Spleen (tissue), 11 donors: ENCODE measurements around the gene CHD6. TPM values are rescaled to one million over a fixed set of nuclear protein-coding genes. Genes with fewer than 3 reads are reported as not detected.

ENCODE experiments used
- DNase-seq: peaks from one replicate; pipeline ENCODE4 v3.0.0-alpha.2; 2020
- H3K27ac ChIP-seq, 8 donors: fragments of 200-600 bp; sonication (generic) in 7 of 8; 1 replicate in 4 of 8; 2 replicates in 4 of 8; pipeline versions ENCODE4 v1.5.0 to v1.8.0; 2016 to 2021; ENCODE audit warnings: inconsistent platforms in 4 of 8, mild to moderate bottlenecking in 4 of 8, moderate library complexity in 1 of 8
- H3K27me3 ChIP-seq, 7 donors: fragments of 200-600 bp; sonication (generic) in 6 of 7; replicated peaks in 1 of 7; 1 replicate in 4 of 7; 2 replicates in 3 of 7; pipeline versions ENCODE4 v1.5.0 to v1.8.0; 2016 to 2021; ENCODE audit warnings: inconsistent platforms in 3 of 7, mild to moderate bottlenecking in 1 of 7
- H3K36me3 ChIP-seq, 6 donors: fragments of 200-600 bp; sonication (generic) in 5 of 6; 1 replicate in 4 of 6; 2 replicates in 2 of 6; pipeline versions ENCODE4 v1.5.0 to v1.8.0; 2016 to 2021; ENCODE audit warnings: inconsistent platforms in 2 of 6
- H3K4me1 ChIP-seq, 6 donors: fragments of 200-600 bp; sonication (generic) in 5 of 6; 1 replicate in 3 of 6; 2 replicates in 3 of 6; pipeline versions ENCODE4 v1.5.0 to v1.8.0; 2016 to 2021; ENCODE audit warnings: inconsistent platforms in 3 of 6
- H3K4me3 ChIP-seq, 8 donors: fragments of 200-600 bp; sonication (generic) in 7 of 8; 1 replicate in 4 of 8; 2 replicates in 4 of 8; pipeline versions ENCODE4 v1.5.0 to v1.8.0; 2016 to 2021; ENCODE audit warnings: inconsistent platforms in 4 of 8, mild to moderate bottlenecking in 4 of 8, moderate library complexity in 2 of 8
- H3K9me3 ChIP-seq, 8 donors: fragments of 200-600 bp; sonication (generic) in 7 of 8; 1 replicate in 4 of 8; 2 replicates in 4 of 8; pipeline versions ENCODE4 v1.5.0 to v1.8.0; 2016 to 2021; ENCODE audit warnings: inconsistent platforms in 4 of 8
- POLR2A ChIP-seq, 3 donors: fragments of 450-650 bp; IDR thresholded peaks; one replicate each; pipeline ENCODE4 v1.5.1; 2017; ENCODE audit warnings: antibody characterized with exemption in 3 of 3, mild to moderate bottlenecking in 1 of 3
- POLR2AphosphoS5 ChIP-seq, 3 donors: sonication (generic); formaldehyde crosslinking; IDR thresholded peaks; one replicate each; pipeline ENCODE4 v1.5.1; 2017; ENCODE audit warnings: antibody characterized with exemption in 3 of 3
- WGBS, 5 donors: extraction: QIAGEN DNeasy Blood & Tissue Kit in 3 of 5; methylation state at CpG; one replicate each; pipeline versions ENCODE4 v1.1.5 to v1.1.7; 2013 to 2018; 5-methylcytosine and 5-hydroxymethylcytosine counted together
- intact Hi-C: fragments of 100-400 bp; cut with DNase I; formaldehyde crosslinking; loops from one replicate; pipeline ENCODE4 v1.15.0; 2023; ENCODE audit warnings: low total_unique reads
- polyA plus RNA-seq, 3 donors: library from polyadenylated mRNA; stranded (reverse); fragments of 200-250 nt; gene quantifications; one replicate each; pipeline ENCODE4 v1.2.1, GENCODE V29; 2013
- total RNA-seq, 7 donors: library from RNA; depleted of rRNA in 3 of 7; stranded (reverse); fragments of >200 nt in 3 of 7; fragmentation: NEBNext Ultra II Directional in 4 of 7; extraction: Animal tissue kit (Norgen Biotek cat#: 25700) in 4 of 7; gene quantifications; one replicate each; pipeline versions ENCODE4 v1.1.0 to v1.2.1, GENCODE V29; 2016 to 2021
- TF ChIP-seq, protein P1 (sequence below), 11 experiments: fragments of 200-600 bp in 7 of 11; fragments of 450-650 bp in 4 of 11; sonication (generic) in 4 of 11; IDR thresholded peaks in 8 of 11; conservative IDR thresholded peaks in 3 of 11; 1 replicate in 7 of 11; 2 replicates in 4 of 11; pipeline versions ENCODE4 v1.4.0 to v1.8.0; 2016 to 2021; ENCODE audit warnings: antibody characterized with exemption in 11 of 11, inconsistent platforms in 4 of 11, mild to moderate bottlenecking in 1 of 11
- donor health status: healthy with polysubstance abuse.
- donor health status: DM: no; HTN: no; CAD: no; lungs with moderate emphysema.
- donor health status: DM: no; HTN: no; CAD: no.
- donor health status: Bipolar disorder and iron deficiency.
- donor health status: healthy.
- donor health status: DM: no; HTN: no; CAD: no.
- donor health status: DM: yes; HTN: yes; CAD: no.

The CHD6 gene
- total and polyA plus RNA-seq, 10 donors: 4.2 to 68.3 (median 47.8) TPM

DNA sequence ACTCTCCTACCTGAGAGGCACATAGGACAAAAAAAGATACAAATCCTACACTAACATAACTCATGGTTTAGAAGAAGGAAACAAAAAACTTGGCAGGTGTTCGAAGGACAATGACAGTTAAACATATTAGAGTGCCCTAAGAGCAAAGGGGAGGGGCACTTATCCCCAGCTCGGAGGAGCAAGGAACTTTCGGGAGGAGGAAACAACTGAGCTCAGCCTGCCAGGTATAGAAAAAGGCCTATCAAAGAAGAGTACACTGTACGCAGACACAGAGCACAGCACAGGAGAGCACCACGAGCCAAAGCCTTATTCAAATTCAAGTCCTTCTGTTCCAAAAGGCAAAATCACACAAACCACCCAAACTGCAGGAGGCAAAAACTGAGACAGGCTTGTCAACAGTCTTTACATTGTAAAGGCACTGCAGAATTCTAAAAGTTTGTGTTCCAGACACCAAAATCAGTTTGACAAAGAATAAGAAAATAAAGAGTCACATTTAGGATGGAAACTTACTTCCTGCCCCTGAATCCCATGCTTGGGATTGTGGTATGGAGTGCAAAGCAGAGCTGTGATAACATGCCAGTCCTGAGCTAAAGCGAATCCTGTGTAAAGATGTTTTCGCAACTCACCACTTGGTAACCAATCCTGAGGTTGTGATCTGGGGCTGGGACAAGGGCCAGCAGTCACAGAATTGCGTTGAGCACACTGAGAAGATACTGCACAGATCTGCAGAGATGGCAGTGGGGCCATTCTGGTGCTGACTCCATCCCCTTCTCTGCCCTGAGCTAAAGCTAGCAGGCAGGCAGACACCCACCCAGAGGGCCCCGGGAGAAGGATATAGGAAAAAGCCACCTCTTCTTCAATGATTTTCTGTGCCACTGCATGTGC, 108.6 kb downstream of the CHD6 start:
- Histone ChIP-seq H3K27ac (peak overlapping the region in 1 of 8 donors; percentile 2), H3K9me3 (peaks cover 0 to 12% (median 9%) of the 10 kb centered on the region in 8 donors), H3K4me1 (peaks cover 0 to 35% (median 14%) of the 10 kb centered on the region in 6 donors), H3K4me3 (no peak overlapping the region), H3K36me3 (peaks cover 0 to 92% (median 18%) of the 10 kb centered on the region in 6 donors), H3K27me3 (no peaks in the 10 kb centered on the region)
- intact Hi-C loops: no loop called here
- no peak for DNase-seq
- TF ChIP-seq POLR2AphosphoS5 (IDR thresholded peaks at IDR 0.05): no peak
- TF ChIP-seq, protein P1, sequence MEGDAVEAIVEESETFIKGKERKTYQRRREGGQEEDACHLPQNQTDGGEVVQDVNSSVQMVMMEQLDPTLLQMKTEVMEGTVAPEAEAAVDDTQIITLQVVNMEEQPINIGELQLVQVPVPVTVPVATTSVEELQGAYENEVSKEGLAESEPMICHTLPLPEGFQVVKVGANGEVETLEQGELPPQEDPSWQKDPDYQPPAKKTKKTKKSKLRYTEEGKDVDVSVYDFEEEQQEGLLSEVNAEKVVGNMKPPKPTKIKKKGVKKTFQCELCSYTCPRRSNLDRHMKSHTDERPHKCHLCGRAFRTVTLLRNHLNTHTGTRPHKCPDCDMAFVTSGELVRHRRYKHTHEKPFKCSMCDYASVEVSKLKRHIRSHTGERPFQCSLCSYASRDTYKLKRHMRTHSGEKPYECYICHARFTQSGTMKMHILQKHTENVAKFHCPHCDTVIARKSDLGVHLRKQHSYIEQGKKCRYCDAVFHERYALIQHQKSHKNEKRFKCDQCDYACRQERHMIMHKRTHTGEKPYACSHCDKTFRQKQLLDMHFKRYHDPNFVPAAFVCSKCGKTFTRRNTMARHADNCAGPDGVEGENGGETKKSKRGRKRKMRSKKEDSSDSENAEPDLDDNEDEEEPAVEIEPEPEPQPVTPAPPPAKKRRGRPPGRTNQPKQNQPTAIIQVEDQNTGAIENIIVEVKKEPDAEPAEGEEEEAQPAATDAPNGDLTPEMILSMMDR (IDR thresholded peaks at IDR 0.05 in 8 of 11, conservative IDR thresholded peaks at IDR 0.05 in 3 of 11): no peak
- WGBS, 5 donors: 55 to 75% (median 63%) methylated on average over 9 of the region's 9 CpGs

DNA sequence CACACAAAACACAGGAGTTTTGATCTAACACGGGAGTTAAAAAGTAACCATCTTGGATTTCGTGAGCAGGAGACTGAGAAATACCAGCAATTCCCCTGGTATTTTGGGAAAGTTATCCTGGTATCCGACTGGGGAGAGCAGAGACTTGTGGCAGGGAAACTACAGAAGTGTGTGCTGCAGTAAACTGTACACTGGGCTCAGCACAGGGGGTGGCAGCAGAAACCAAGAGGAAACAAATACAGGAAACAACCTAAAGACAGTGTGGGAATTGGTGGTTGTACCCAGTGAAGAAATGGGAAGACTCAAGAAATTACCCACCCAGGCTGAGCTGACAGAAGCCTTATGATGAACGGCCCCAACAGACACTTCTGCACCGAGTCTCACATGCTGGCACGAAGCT, 109.8 kb downstream of the CHD6 start:
- 56 to 72% (median 64%) methylated on average over 6 of the region's 6 CpGs for WGBS, 5 donors
- DNase-seq: no peak
- Histone ChIP-seq H3K4me1 (peaks cover 0 to 35% (median 14%) of the 10 kb centered on the region in 6 donors), H3K27ac (no peak overlapping the region), H3K36me3 (peaks cover 0 to 85% (median 13%) of the 10 kb centered on the region in 6 donors), H3K9me3 (peaks cover 0 to 16% (median 11%) of the 10 kb centered on the region in 8 donors), H3K27me3 (no peaks in the 10 kb centered on the region), H3K4me3 (no peak overlapping the region)
- TF ChIP-seq POLR2A (IDR thresholded peaks at IDR 0.05) (no peak), POLR2AphosphoS5 (IDR thresholded peaks at IDR 0.05) (no peak)
- TF ChIP-seq, protein P1 (IDR thresholded peaks at IDR 0.05 in 8 of 11, conservative IDR thresholded peaks at IDR 0.05 in 3 of 11): no peak
- intact Hi-C loops: no loop called here

DNA sequence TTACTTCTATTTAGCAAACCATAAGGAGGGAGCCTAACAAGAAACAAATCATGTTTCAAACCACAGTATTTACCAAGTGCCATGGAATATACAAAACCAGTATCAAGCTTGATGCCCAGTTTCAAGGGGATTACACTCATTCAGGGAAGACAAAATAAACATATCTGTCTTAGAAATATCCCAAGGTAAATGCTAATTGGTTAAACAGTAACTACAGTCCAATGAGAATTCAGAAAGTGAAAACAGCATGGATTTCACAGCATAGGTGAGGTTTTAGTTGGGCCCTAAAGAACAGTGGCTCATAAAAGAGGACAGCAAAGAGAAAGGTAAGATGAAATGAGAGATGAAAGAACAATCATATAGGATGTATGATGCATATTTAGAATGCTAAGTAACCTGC, 110.3 kb downstream of the CHD6 start:
- TF ChIP-seq POLR2AphosphoS5 (IDR thresholded peaks at IDR 0.05) (no peak), POLR2A (IDR thresholded peaks at IDR 0.05) (no peak)
- TF ChIP-seq, protein P1 (IDR thresholded peaks at IDR 0.05 in 8 of 11, conservative IDR thresholded peaks at IDR 0.05 in 3 of 11): no peak
- intact Hi-C loops: no loop called here

DNA sequence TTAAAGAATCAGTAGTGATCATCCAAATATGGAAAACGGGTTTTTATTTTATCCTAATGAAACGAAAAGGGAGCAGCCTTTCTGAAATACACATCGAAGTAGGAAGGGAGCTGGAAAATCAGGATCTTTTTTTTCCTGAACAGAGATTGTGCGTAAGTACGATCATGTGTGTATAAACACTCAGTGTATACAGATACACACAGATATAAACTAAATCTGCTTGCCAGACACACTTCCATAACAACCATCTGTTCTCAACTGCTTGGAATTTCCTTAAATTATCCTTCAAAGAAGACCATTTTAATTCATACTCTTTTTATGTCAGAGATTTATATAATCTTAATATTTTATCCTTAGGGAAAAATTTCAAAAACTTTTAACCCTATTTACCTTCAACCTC, 110.7 kb downstream of the CHD6 start:
- Histone ChIP-seq H3K4me3 (no peak overlapping the region), H3K27ac (no peak overlapping the region), H3K27me3 (no peaks in the 10 kb centered on the region), H3K9me3 (peaks cover 0 to 16% (median 11%) of the 10 kb centered on the region in 8 donors), H3K4me1 (peaks cover 0 to 35% (median 12%) of the 10 kb centered on the region in 6 donors), H3K36me3 (peaks cover 0 to 76% (median 8%) of the 10 kb centered on the region in 6 donors)
- DNase-seq: no peak
- no peak for TF ChIP-seq POLR2A (IDR thresholded peaks at IDR 0.05)
- no peak for TF ChIP-seq POLR2AphosphoS5 (IDR thresholded peaks at IDR 0.05)
- TF ChIP-seq, protein P1 (IDR thresholded peaks at IDR 0.05 in 8 of 11, conservative IDR thresholded peaks at IDR 0.05 in 3 of 11): no peak
- WGBS, 5 donors: 93 to 98% (median 94%) methylated on average over 5 of the region's 5 CpGs
- intact Hi-C loops: no loop called here

More for the DNA sequence above, 110.3 kb downstream of the CHD6 start:
- Histone ChIP-seq H3K36me3 (peaks cover 0 to 80% (median 12%) of the 10 kb centered on the region in 6 donors), H3K27ac (no peak overlapping the region), H3K9me3 (peaks cover 0 to 16% (median 11%) of the 10 kb centered on the region in 8 donors), H3K4me3 (no peak overlapping the region), H3K27me3 (no peaks in the 10 kb centered on the region), H3K4me1 (peaks cover 0 to 35% (median 14%) of the 10 kb centered on the region in 6 donors)
- no peak for DNase-seq
